Right ventricle myocardium inferior (tissue), 1 donor: ENCODE data around the gene STK38L. TPM values are rescaled to one million over a fixed set of nuclear protein-coding genes. Genes with fewer than 3 reads are reported as not detected.
"Not testable (repeated sequence)": the region's sequence is repeated elsewhere in the genome, so short reads cannot be mapped to it uniquely, and the experiment has no call there.

ENCODE experiments used
- ATAC-seq: fragments of 200-7000 bp; cut with Tn5 transposase; one replicate; pipeline ENCODE4 v1.9.1; 2020; ENCODE audit warnings: mild to moderate bottlenecking, moderate library complexity
- DNase-seq: peaks from one replicate; pipeline ENCODE4 v3.0.0; 2021; ENCODE audit errors: missing footprints
- intact Hi-C: fragments of 100-400 bp; cut with DNase I; formaldehyde crosslinking; loops from one replicate; pipeline ENCODE4 v1.11.0; 2022
- total RNA-seq: library from RNA; stranded (reverse); fragmentation: NEBNext Ultra II Directional; extraction: Animal tissue kit (Norgen Biotek cat#: 25700); gene quantifications from one replicate; pipeline ENCODE4 v1.2.1, GENCODE V29; 2021
- donor health status: DM: no; HTN: yes; CAD: no; lungs with severe emphysema.

The STK38L gene
- total RNA-seq, 1 donor from 2014 or later, result 48.7 TPM

GRCh38 chr12:27220988-27221345 lies 23.1 kb upstream of the STK38L start:
- DNase-seq, result no peak
- intact Hi-C loops, result no loop called here
- no peak for ATAC-seq

GRCh38 chr12:27221625-27222387 lies 22.3 kb upstream of the STK38L start:
- ATAC-seq, result no peak
- intact Hi-C loops, result no loop called here
- no peak for DNase-seq

GRCh38 chr12:27226407-27226929 lies 17.6 kb upstream of the STK38L start:
- DNase-seq, result no peak
- ATAC-seq, result peak; percentile 78
- intact Hi-C loops, result no loop called here

GRCh38 chr12:27229367-27229766 lies 14.7 kb upstream of the STK38L start:
- DNase-seq (no peak), ATAC-seq (peak; percentile 42)
- intact Hi-C loops, result no loop called here

GRCh38 chr12:27231374-27231773 lies 12.7 kb upstream of the STK38L start:
- DNase-seq, intact Hi-C loops, ATAC-seq: not testable (repeated sequence)

- intact Hi-C loops, result no loop called here
- ATAC-seq (no peak), DNase-seq (no peak)
These were observed 10.3 kb upstream of the STK38L start for GRCh38 chr12:27233814-27234213.

GRCh38 chr12:27236498-27236897 lies 7.6 kb upstream of the STK38L start:
- no peak for ATAC-seq
- no peak for DNase-seq
- intact Hi-C loops, result no loop called here

- intact Hi-C loops, result no loop called here
- ATAC-seq (peak; percentile 54), DNase-seq (no peak)
These were observed 6.0 kb upstream of the STK38L start for GRCh38 chr12:27237790-27238771.

GRCh38 chr12:27243006-27243405 lies 1.1 kb upstream of the STK38L start:
- no peak for DNase-seq
- intact Hi-C loops, result loop anchor here (5.0 kb wide), 1 partner anchor 221 kb away; the partner anchor contains the start of gene MED21
- no peak for ATAC-seq

- no peak for ATAC-seq
These were observed 803 bp downstream of the STK38L start for GRCh38 chr12:27244689-27245488.

GRCh38 chr12:27246141-27246540 lies 2.1 kb downstream of the STK38L start:
- DNase-seq (no peak), ATAC-seq (no peak)
- intact Hi-C loops, result loop anchor here (5.0 kb wide), 1 partner anchor 56 kb away; no protein-coding TSS in a partner anchor

More at GRCh38 chr12:27244689-27245488, 803 bp downstream of the STK38L start:
- intact Hi-C loops, result loop anchor here (1.0 to 5.0 kb wide), 3 partner anchors 57 to 223 kb away; partner anchors contain the start of gene MED21
- DNase-seq, result no peak

GRCh38 chr12:27246774-27247173 lies 2.7 kb downstream of the STK38L start:
- ATAC-seq (no peak), DNase-seq (no peak)
- intact Hi-C loops, result loop anchor here (5.0 kb wide), 1 partner anchor 56 kb away; no protein-coding TSS in a partner anchor

GRCh38 chr12:27252934-27253333 lies 8.8 kb downstream of the STK38L start:
- intact Hi-C loops, result no loop called here
- no peak for DNase-seq
- no peak for ATAC-seq

GRCh38 chr12:27253347-27253746 lies 9.3 kb downstream of the STK38L start:
- ATAC-seq (no peak), DNase-seq (no peak)
- intact Hi-C loops, result no loop called here

- ATAC-seq (no peak), DNase-seq (no peak)
These were observed 11.7 kb downstream of the STK38L start for GRCh38 chr12:27255806-27256205.

GRCh38 chr12:27257104-27257843 lies 13.2 kb downstream of the STK38L start:
- ATAC-seq (no peak), DNase-seq (no peak)
- intact Hi-C loops, result no loop called here

More at GRCh38 chr12:27255806-27256205, 11.7 kb downstream of the STK38L start:
- intact Hi-C loops, result no loop called here

- no peak for DNase-seq
- intact Hi-C loops, result no loop called here
- no peak for ATAC-seq
These were observed 16.7 kb downstream of the STK38L start for GRCh38 chr12:27260746-27261145.

GRCh38 chr12:27261866-27262265 lies 17.8 kb downstream of the STK38L start:
- ATAC-seq, result no peak

More at GRCh38 chr12:27261866-27262265, 17.8 kb downstream of the STK38L start:
- DNase-seq, result no peak
- intact Hi-C loops, result no loop called here
